Loucy (cell line): Measurements from ENCODE around the gene PEX11B.

Experiments
- H2AFZ ChIP-seq: fragments of 200-600 bp; sonication (generic); 2 replicates; pipeline ENCODE4 v1.6.0; 2016; ENCODE audit warnings: antibody characterized with exemption, mild to moderate bottlenecking, low read length, moderate library complexity
- H3F3A ChIP-seq: fragments of 200-600 bp; 2 replicates; pipeline ENCODE4 v1.6.0; 2016; ENCODE audit warnings: antibody characterized with exemption, low read depth, mild to moderate bottlenecking
- H3K27me3 ChIP-seq: fragments of 200-600 bp; sonication (generic); 2 replicates; pipeline ENCODE4 v1.6.1; 2014; ENCODE audit warnings: low read length, mild to moderate bottlenecking; ENCODE audit not compliant: insufficient read depth, poor library complexity, severe bottlenecking
- H3K36me3 ChIP-seq: fragments of 200-600 bp; sonication (generic); 2 replicates; pipeline ENCODE4 v1.6.1; 2016; ENCODE audit warnings: low read length; ENCODE audit not compliant: insufficient read depth
- H3K4me1 ChIP-seq: fragments of 200-600 bp; sonication (generic); 2 replicates; pipeline ENCODE4 v1.5.1; 2014; ENCODE audit warnings: low read length, mild to moderate bottlenecking; ENCODE audit not compliant: insufficient read depth, poor library complexity, severe bottlenecking
- H3K4me2 ChIP-seq: fragments of 200-600 bp; sonication (generic); 2 replicates; pipeline ENCODE4 v1.6.0; 2014; ENCODE audit warnings: antibody characterized with exemption, low read length, low read depth, mild to moderate bottlenecking; ENCODE audit not compliant: poor library complexity, severe bottlenecking
- H3K4me3 ChIP-seq: fragments of 200-600 bp; sonication (generic); 2 replicates; pipeline ENCODE4 v1.5.1; 2014; ENCODE audit warnings: low read length, mild to moderate bottlenecking, mixed read lengths; ENCODE audit not compliant: poor library complexity, severe bottlenecking
- H3K79me2 ChIP-seq: fragments of 200-600 bp; sonication (generic); 2 replicates; pipeline ENCODE4 v1.6.1; 2014; ENCODE audit warnings: low read length; ENCODE audit not compliant: insufficient read depth
- H3K9ac ChIP-seq: fragments of 200-600 bp; sonication (generic); 2 replicates; pipeline ENCODE4 v1.6.0; 2014; ENCODE audit warnings: mild to moderate bottlenecking, low read depth, low read length, moderate library complexity; ENCODE audit not compliant: poor library complexity, severe bottlenecking
- H3K9me2 ChIP-seq: fragments of 200-600 bp; sonication (generic); replicated peaks from 2 replicates; pipeline ENCODE4 v1.6.1; 2016; ENCODE audit warnings: low read depth, low read length, mixed read lengths
- H3K9me3 ChIP-seq: fragments of 200-600 bp; sonication (generic); 2 replicates; pipeline ENCODE4 v1.6.1; 2014; ENCODE audit warnings: mild to moderate bottlenecking, antibody characterized with exemption, low read length, low read depth; ENCODE audit not compliant: insufficient read depth
- H4K20me1 ChIP-seq: fragments of 200-600 bp; sonication (generic); 2 replicates; pipeline ENCODE4 v1.6.0; 2014; ENCODE audit warnings: antibody characterized with exemption, low read length, mild to moderate bottlenecking; ENCODE audit not compliant: insufficient read depth, poor library complexity, severe bottlenecking
- CTCF ChIP-seq: fragments of 200-600 bp; sonication (generic); conservative IDR thresholded peaks from 2 replicates; pipeline ENCODE4 v1.5.1; 2014; ENCODE audit warnings: mild to moderate bottlenecking, antibody characterized with exemption, low read length
- EZH2phosphoT487 ChIP-seq: fragments of 200-600 bp; IDR thresholded peaks from 2 replicates; pipeline ENCODE4 v1.6.1; 2018; ENCODE audit warnings: antibody characterized with exemption, mild to moderate bottlenecking, moderate library complexity, borderline replicate concordance

The PEX11B gene

DNA sequence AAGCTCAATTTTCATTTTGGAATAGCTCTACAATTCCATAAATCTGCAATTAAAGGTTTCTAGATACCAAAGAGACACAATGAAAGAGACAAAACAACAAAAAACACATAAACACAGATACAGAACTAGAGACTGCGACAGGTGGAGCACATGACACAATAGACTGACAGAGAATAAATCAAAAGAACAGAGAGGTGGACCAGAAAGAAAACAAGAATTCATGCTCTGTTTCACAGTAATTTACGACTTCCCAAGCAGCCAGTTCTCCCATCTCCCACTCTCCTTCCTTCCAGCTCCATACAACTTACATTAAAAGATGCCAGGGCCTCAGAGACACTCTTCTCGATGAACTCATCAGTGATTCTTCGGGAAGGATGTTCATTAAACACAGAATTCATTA, 23.9 kb upstream of the PEX11B start:
- Histone ChIP-seq H3K4me2 (no peak overlapping the region), H3K9me3 (no peaks in the 10 kb centered on the region), H3F3A (no peaks in the 10 kb centered on the region), H3K27me3 (no peaks in the 10 kb centered on the region), H3K36me3 (peaks cover 45% of the 10 kb centered on the region; the same call in 1 of the 2 replicates), H4K20me1 (no peaks in the 10 kb centered on the region), H3K4me1 (no peaks in the 10 kb centered on the region), H3K4me3 (no peak overlapping the region), H3K9ac (no peak overlapping the region), H3K79me2 (peaks cover under 1% of the 10 kb centered on the region; the same call in 1 of the 2 replicates), H3K9me2 (no peaks in the 10 kb centered on the region), H2AFZ (no peak overlapping the region)
- TF ChIP-seq CTCF = no peak

- H3K27me3 ChIP-seq = no peaks in the 10 kb centered on the region
- no peak for TF ChIP-seq CTCF
- no peak for TF ChIP-seq EZH2phosphoT487
These were observed 18.9 kb upstream of the PEX11B start for GRCh38 chr1:145937436-145937835.

GRCh38 chr1:145936247-145936646, 17.7 kb upstream of the PEX11B start:
- Histone ChIP-seq H3F3A (no peaks in the 10 kb centered on the region), H3K9me3 (no peaks in the 10 kb centered on the region), H3K27me3 (no peaks in the 10 kb centered on the region), H3K4me3 (no peak overlapping the region), H3K9me2 (no peaks in the 10 kb centered on the region), H3K79me2 (no peaks in the 10 kb centered on the region), H3K4me2 (no peak overlapping the region), H2AFZ (no peak overlapping the region), H3K4me1 (no peaks in the 10 kb centered on the region), H4K20me1 (no peaks in the 10 kb centered on the region), H3K36me3 (peaks cover 35% of the 10 kb centered on the region; the same call in 1 of the 2 replicates), H3K9ac (no peak overlapping the region)
- no peak for TF ChIP-seq EZH2phosphoT487
- no peak for TF ChIP-seq CTCF

More at GRCh38 chr1:145937436-145937835, 18.9 kb upstream of the PEX11B start:
- Histone ChIP-seq H3K4me1 (no peaks in the 10 kb centered on the region), H4K20me1 (no peaks in the 10 kb centered on the region), H3K9ac (no peak overlapping the region), H2AFZ (no peak overlapping the region), H3K79me2 (no peaks in the 10 kb centered on the region), H3K9me2 (no peaks in the 10 kb centered on the region), H3K36me3 (peaks cover 45% of the 10 kb centered on the region; the same call in 1 of the 2 replicates), H3K4me2 (no peak overlapping the region), H3K4me3 (no peak overlapping the region), H3F3A (no peaks in the 10 kb centered on the region), H3K9me3 (no peaks in the 10 kb centered on the region)
